HG03045 (cell line): ENCODE measurements around the gene PKP4.

Source experiments
- ATAC-seq: cut with Tn5 transposase; IDR thresholded peaks from one replicate; pipeline ENCODE4 v1.9.1; 2021; ENCODE audit warnings: mild to moderate bottlenecking, moderate library complexity; ENCODE audit not compliant: unreplicated experiment

Gene PKP4

DNA sequence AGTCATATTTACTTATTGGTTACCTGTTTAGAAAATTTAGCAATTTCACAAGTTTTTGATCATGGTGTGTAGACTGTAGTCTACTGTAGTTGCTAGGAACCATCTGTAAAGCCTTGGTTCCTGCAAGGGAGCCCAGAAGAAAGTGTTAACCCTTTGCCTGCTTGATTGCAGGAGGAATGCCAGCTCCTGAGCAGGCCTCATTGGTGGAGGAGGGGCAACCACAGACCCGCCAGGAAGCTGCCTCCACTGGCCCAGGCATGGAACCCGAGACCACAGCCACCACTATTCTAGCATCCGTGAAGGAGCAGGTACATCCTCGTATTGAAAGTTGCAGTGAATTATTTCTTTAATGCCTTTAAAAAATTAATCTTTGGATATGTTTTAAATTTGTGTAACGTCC lies 76.3 kb downstream of the PKP4 start:
- ATAC-seq: no peak

DNA sequence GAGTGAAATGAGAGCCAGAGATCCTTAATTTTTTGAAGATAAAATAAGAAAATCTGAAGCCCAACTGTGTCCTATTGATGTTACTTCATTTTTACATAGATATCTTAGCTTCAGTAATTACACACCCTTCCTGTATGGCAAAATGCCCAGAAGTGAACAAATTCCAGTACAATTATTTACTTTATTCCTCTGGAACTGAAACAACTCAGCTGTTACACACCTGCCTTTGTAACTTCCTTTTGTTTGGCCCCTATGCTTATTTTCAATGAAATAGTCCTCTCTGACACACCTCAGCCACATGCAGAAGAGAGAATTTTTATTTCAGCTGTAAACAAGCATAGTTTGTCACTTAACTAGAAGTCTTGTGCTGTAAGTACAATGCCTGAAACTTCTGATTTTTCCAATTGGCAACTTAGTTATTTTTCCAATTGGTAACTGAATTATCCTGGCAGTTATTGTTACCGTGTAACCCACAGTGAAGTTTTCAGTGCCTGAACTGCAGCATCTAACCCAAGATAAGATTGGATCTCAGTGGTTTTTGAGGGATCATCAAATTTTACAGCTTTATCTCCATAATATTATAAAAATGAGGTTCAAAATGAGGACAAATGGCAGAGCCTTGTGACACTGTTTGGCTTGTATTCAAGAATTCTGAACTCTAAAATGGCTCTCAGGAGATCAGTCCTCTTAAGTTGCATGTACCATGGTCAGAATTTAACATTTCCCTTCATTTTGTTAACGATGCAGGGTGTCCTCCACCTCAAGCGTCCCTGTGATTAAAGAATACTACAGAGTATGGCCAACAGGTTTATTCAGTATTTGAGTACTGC lies 82.6 kb downstream of the PKP4 start:
- no peak for ATAC-seq

DNA sequence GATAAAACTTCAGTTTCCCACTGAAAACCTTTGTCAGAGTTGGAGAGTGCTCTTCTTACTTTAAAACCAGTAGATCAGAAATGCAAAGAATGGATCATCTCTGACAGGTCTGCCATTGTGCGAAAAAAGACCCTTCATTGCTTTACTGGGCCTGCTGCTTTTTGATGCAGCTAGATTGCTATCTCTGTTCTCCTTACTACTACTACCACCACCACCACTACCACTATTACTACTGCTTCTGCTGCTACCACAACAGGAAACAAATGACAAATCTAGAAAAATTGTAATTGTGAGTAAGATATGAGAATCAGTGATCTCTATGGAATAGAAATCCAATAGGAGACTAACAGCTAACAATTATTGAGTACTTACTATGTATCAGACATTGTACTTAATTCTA lies 85.8 kb downstream of the PKP4 start:
- ATAC-seq: no peak

DNA sequence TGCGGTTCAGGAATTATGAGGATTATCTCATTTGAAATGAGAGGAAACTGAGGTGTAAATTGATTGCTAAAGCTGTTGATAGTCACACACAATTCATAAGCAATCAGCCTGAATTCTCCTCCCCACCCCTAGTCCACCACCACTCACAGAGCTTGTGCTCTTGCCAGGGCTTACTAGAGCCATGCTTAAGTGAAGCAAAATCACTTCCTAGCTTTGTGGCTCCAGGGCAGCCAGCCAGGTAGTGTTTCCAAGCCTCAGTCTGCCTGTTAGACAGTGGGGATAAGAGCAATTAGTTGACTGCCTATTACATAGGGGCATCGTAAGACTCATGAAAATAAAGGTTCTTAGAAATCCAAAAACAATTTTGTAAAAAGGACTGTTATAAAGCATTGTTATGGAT lies 87.2 kb downstream of the PKP4 start:
- no peak for ATAC-seq

DNA sequence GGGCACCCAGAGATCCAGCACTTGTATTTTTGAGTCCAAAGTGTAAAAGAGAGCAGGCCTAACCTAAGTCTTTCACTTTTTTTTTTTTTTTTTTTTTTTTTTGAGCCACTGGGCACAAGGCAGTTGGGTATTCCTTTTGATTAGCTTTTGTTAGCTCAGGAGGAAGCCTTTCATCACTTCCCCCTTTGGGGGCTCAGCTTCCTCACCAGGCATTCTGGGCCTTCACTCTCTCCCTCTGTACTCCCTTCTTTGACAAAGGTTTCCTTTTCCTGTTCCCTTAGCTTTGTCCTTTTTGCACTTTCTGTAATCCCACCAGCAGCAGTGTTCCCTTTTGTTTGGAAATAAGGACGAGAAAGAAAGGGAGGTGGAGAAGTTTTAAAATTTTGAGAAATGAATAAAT lies 88.2 kb downstream of the PKP4 start:
- ATAC-seq: no peak

DNA sequence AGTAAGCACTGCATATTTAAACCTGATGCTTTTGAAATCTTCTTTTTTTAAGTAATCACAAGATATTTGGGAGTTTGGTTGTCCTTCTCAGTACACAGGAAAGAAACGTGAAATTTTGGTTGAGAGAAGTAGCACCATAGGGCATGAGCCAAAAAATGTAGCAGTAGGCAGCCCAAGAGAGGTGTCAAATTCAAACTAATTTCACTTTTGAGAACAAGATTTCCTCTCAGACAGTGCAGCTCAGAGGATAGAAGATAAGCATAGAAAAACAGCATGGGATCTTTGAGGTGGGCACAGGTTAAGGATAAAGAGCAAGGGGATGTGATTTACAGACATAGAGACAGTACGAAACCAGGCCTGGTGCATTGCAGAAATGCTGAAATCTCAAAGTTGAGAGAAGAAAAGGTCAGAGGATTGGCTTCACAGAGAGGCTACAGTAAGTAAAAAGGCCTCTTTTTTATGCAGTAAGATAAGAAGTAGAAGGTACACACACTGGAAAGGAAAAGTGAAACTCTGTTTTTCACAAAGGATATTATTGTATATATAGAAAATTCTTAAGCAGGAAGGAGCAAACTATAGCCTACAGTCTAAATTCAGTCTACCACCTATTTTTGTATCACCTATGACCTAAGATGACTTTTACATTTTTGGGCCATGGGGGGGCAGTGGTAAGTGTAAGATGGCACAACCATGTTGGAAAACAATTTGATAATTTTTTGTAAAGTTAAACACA lies 89.8 kb downstream of the PKP4 start:
- peak; percentile 63 for ATAC-seq

DNA sequence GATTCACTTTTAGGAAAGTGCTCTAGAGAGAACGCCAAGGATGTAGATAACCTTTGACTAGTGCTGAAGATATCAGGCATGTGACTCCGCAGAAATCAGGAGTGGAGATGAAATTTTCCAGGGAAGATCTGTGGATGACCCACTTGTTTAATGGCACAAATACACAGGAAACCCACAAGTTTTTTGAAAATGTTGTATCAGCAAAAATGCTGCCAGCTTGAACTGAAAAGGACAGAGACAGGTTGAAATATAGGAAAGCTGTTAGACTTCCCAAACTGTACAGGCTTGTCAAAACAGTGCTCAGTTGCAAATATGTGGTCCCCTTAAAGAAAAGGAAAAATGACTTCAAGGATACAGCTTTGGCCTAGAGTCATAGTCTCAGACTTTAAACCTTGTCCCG lies 96.5 kb downstream of the PKP4 start:
- no peak for ATAC-seq

DNA sequence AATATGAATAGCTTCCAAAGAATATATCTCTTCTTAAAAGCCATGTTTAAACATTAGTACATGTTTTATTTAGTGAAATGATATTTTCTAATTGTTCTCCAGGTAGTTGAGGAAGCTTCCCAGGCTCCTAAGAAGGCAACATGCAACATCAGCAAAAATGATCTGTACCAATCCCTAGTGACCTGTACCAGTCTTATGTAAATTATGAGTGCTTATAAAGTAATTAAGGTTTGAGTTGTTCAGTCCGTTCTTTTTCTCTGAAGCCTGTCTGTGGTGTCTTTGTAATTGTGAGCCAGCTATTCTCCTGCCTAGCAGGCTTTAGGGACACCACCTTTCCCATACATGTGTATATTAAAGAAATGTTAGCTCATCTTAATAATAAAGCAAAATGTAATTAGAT lies 98.2 kb downstream of the PKP4 start:
- ATAC-seq: no peak

DNA sequence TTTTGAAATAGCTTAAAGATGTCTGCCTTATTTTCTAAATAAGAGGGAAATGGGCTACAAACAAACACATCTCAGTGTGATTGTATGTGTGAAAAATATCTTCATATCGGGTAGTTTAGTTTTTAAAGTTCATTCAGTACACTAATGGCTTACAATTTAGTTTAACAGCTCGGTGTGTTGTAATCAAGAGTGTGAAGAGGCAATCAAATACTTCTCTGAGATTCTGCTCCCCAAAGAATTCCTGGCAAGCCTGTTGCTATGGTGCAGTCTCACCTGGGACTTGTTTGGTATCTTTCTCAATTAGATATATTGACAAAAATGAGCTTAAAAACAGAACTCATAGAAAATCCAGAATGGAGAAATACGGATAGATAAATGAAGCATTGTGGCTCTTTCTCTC lies 99.4 kb downstream of the PKP4 start:
- no peak for ATAC-seq

DNA sequence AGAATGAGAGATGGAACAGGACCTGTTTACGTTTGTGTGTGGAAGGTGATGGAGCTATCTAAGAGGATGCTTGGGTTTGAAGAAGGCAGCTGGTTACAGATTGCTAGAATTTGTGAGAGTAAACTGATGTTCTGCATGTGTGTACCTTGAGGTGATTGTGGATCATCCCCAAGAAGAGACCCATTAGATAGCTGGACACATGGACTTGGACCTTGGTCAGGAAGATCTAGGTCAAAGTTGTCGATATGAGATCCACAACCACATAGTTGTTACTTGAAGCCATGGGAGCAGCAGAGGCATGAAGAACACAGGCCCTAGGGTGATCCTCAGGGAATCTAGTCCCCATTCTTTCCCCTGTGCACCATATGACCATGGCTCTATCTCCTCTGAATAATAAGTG lies 101.0 kb downstream of the PKP4 start:
- ATAC-seq: no peak

DNA sequence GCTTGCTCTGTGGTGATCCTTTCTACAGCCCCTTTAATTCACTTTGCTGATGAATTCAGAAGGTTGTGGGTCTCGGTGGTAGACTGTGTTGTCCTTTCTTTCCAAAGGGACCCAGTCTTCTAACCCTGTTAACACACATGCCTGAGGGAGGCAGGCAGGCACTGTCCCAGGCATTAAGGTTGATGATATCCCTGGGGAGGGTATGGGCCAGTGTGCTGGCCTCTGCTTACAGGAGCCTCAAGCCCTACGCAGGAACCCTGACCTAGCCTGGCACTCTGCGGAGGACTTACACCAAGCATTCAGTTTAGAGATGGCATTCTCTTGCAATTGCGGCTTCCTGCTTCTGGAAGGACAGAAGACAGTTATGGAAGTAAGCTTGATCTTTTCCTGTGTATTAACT lies 102.5 kb downstream of the PKP4 start:
- ATAC-seq: no peak

DNA sequence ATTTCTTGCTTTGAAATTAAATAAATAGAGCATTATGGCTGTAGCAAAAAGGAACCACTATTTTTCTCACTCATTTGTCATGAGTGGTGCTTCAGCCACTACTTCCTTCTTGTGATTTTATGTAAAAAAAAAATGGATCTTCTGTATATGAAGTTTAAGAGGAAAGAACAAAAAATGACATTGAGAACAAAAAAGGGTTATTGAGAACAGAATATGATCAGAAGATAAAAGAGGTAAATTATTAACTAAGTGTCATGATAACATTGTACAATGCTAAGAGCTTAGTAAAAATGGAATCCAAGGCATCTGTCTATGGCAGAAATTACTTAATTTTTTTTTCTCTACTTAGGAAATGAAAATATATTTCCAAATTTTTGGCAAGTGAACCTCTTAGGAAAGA lies 103.5 kb downstream of the PKP4 start:
- no peak for ATAC-seq

DNA sequence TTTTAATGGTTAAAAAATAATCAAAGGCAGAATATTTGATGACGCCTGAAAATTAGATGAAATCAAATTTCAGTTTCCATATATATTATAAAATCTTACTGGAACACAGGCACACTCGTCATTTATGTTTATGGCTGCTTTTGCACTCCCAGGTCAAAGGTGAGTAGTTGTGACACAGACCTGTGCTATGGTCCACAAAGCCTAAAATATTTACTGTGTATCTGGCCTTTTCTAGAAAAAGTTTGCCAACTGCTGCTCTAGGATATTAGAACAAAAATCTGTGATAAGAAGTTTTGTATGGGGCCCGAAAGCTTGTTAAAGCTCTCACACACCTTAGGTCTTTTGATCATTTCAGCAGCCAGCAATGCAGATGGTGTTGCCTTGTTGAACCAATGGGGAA lies 104.3 kb downstream of the PKP4 start:
- ATAC-seq: no peak

DNA sequence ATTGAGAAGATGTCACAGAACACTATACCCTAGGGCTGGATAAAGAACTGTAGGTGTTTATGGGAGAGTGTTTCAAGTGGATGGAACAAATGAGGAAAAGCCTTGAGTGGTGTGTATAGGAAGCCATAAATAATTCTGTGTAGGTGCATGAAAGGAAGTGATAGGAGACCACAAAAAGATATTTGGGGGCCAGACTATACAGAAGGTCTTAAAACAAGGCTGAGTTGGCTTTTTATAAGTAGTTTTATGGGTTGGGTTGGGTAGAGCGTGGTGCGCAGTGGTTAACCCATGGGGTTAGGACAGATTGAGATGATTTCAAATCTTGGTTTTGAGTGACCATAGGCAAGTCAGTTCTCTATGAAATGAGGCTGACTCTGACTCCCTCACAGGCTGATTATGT lies 110.5 kb downstream of the PKP4 start:
- no peak for ATAC-seq

DNA sequence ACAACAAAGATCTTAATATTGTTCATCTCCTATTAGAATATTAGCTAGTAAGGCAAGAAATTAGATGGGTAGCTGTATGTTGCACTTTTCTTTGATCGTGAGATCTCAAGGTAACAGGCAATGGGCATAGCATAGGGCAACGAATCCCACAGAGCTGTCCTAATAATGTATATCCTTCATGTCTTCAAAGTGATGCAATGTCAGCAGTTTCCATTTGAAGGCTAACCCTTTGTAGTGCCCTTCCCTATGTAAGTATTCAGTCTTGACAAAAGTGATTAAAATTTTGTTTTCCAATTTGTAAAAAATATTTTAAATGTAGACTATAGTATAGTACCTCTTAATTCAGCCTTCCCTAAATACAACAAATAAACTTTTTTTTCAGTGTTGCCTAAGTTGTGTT lies 112.5 kb downstream of the PKP4 start:
- no peak for ATAC-seq

DNA sequence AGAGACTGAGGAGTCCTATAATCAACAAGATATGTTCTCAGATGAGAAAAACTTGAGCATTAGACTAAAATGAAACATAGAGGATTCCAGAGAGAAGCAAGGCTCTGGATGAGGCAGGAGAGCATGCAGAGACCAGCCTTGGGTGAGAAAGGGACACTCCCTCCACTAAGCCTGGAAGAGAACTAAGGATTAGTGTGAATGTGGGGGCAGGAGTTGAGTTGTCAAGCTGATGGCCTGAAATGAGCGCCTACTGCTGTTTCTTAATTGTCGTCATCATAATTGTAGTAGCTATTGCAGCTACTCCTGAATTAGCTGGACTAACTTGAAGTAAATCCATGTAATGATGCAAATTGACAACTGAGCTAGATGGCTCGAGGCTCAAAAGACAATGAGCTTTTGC lies 114.1 kb downstream of the PKP4 start:
- no peak for ATAC-seq

DNA sequence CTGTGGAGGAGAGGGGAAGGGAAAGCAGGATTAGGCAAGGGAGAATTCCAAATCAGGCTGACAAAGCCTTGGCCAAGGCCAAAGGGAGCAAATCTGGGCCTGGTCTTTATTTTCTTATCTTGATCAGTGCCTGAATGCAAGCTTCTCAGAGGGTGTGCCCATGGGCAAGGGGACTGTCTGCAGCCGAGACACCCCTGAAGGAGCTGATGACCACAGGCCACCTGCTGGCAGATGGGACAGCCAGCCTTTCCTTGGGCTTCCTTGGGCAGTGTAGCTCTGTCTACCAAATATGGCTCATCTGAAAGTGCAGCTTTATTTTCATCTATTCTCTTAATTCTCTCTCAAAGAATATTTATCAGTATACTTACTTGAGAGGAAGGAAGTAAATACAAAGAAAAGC lies 117.0 kb downstream of the PKP4 start:
- ATAC-seq: no peak

DNA sequence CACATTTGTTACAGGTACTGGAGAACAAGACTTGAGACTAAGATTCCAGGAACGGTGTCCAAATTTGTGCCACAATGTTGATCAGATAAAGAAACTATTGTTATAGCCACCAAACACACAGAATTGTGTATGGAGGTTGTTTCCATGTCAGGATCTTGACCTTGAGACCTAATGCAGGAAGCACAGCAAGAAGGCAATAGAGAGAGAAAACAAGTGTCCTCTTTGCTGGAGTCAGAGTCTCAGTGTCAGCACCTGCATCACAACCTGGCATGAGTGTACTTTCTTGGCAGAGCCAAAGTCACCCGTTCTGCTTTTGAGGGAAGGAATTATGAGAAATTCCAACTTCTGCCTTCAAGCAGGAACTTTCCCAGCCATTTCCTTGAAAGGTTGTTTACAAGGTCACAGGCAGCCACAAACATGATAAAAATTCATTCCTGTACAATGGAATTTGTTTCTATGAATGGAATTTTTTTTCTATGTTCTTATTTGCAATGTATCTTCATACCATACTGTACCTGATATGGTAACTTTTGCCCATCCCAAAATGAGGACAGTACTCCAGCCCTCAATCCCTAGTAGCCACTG lies 118.4 kb downstream of the PKP4 start:
- ATAC-seq: no peak

DNA sequence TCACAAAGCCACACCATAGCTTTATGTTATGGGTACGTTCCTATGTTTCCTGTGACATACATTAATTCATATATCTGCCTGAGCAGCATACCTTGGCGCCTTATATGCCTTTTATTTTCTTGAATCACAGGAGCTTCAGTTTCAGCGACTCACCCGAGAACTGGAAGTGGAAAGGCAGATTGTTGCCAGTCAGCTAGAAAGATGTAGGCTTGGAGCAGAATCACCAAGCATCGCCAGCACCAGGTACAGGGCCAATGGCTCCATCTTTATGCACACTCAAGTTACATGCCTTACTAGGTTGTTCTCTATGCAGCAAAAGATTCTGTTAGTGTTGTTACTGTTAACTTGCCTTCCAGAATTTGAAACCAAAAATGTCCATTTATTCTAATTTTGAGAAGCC lies 120.4 kb downstream of the PKP4 start:
- no peak for ATAC-seq

DNA sequence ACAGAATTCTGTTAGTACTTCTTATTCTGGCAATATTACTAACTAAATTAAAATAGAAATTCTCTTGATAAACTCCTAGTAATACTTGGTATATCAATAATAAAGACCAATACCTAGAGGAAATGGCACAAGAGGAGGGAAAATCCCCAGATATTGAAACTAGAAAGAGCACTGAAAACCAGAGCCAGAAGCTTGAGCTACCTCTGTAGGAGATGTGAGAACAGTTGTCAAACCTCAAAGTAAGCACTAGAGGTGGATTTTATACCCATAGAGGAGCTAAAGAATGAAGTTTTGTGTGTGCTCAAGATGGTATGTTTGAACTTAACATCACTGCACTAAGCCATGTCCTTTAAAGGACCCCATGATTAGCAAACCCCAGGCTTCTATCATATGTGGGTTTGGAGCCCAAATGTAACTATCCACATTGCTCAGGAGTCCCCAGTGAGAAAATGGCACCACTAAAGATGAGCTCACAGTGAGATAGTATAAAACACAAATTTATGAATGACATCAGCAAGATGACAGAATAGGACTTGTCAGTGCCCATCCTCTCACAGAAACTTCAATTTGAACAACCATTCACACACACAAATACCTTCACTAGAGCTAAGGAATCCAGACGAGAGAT lies 122.1 kb downstream of the PKP4 start:
- peak; percentile 81 for ATAC-seq

DNA sequence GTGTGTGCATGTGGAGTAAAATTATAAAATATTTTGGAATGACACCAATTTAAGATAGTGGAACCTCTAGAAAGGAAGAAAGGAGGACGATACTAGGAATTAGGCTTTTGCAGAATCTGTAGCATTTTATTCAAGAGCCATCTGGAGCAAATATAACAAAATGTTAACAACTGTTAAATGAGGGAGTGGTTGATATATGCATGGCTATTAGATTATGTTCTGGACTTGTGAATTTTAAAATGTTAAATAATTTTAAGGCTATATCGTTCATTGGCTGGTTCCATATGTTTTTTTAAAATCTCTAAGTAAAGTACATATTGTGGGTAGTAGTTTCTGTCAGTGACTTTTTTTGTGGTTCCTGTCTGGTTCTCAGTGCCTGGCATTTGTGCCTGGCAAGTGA lies 123.2 kb downstream of the PKP4 start:
- no peak for ATAC-seq

DNA sequence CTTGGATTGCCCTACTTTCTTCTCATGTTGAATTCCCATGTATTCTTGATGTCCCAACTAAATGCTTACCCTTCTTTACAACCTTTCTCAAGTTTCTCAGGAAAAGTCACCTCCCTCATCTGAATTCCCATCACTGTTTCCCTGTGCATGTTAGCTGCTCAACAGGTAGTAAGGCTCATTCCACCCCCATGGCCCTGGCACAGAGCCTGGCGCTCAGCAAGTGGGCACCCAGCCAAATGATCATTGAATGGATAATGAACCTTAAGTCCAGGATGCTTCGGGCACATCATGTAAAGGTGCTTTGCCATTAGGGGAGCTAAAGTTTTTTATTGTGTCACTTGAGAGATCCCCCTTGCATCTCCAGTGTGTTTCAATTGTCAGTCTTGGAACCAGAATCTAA lies 124.0 kb downstream of the PKP4 start:
- ATAC-seq: no peak
